ENCODE results near the gene CTXND1. TPM values are rescaled to one million over a fixed set of nuclear protein-coding genes. Genes with fewer than 3 reads are reported as not detected.

CTXND1 gene
- polyA plus RNA-seq, 2 of the 4 experiments (the other 2 are of a cell fraction): not detected

GRCh38 chr15:80270472-80270871 is 18.5 kb upstream of the CTXND1 start (continued):
- TF ChIP-seq USF2 (IDR thresholded peaks at IDR 0.05) (no peak), RNF2 (IDR thresholded peaks at IDR 0.05; ENCODE audit: borderline replicate concordance, low read depth) (no peak), CHD4 (IDR thresholded peaks at IDR 0.05; ENCODE audit: borderline replicate concordance) (no peak), CBX8 (IDR thresholded peaks at IDR 0.05) (no peak), BCL3 (IDR thresholded peaks at IDR 0.05) (no peak), KDM1A (IDR thresholded peaks at IDR 0.05; ENCODE audit: low read depth) (no peak), EHF (CRISPR knock-in tag; IDR thresholded peaks at IDR 0.05) (no peak), HOXB5 (CRISPR knock-in tag; IDR thresholded peaks at IDR 0.05) (no peak), ZC3H11A (IDR thresholded peaks at IDR 0.05) (no peak), ESRRA (IDR thresholded peaks at IDR 0.05; ENCODE audit: borderline replicate concordance, low read length) (no peak), CEBPB (IDR thresholded peaks at IDR 0.05) (no peak)

- H3K9me3 ChIP-seq: no peaks in the 10 kb centered on the region
- TF ChIP-seq CBX8 (IDR thresholded peaks at IDR 0.05) (no peak), ZSCAN20 (CRISPR knock-in tag; IDR thresholded peaks at IDR 0.05) (no peak), SREBF2 (IDR thresholded peaks at IDR 0.05) (no peak), CBX2 (IDR thresholded peaks at IDR 0.05; ENCODE audit: borderline replicate concordance, low read depth) (no peak), HDAC2 (IDR thresholded peaks at IDR 0.05) (no peak)
- H3K4me3 ChIP-seq: no peak overlapping the region
- WGBS (ENCODE audit: missing lambda C conversion rate): 3% methylated on average over 7 of the region's 7 CpGs
- no peak overlapping the region for H3K4me2 ChIP-seq
- DNase-seq (ENCODE audit: low read depth in 1 of 2, low spot score in 1 of 2): no peak
- no peak for FAIRE-seq
- ChIA-PET POLR2A (no interaction called here), CTCF (no interaction called here)
- H3K27ac ChIP-seq: no peak overlapping the region
- H3K4me1 ChIP-seq: no peaks in the 10 kb centered on the region
- ATAC-seq: no peak
Observed at GRCh38 chr15:80268101-80268500, 16.1 kb upstream of the CTXND1 start.

GRCh38 chr15:80267658-80268057 is 15.6 kb upstream of the CTXND1 start:
- H3K4me3 ChIP-seq: no peak overlapping the region
- H3K4me1 ChIP-seq: no peaks in the 10 kb centered on the region
- CTCF ChIA-PET: no interaction called here
- TF ChIP-seq JUNB (IDR thresholded peaks at IDR 0.05) (no peak), JUN (IDR thresholded peaks at IDR 0.05) (no peak), BHLHE40 (IDR thresholded peaks at IDR 0.05; ENCODE audit: low read depth, low read length) (no peak), CTCF (IDR thresholded peaks at IDR 0.05) (no peak), CBX2 (IDR thresholded peaks at IDR 0.05; ENCODE audit: borderline replicate concordance, low read depth) (no peak), CBX8 (IDR thresholded peaks at IDR 0.05) (no peak), MAX (IDR thresholded peaks at IDR 0.05) (no peak), KDM5A (IDR thresholded peaks at IDR 0.05) (no peak), ZFP36 (IDR thresholded peaks at IDR 0.05; ENCODE audit: borderline replicate concordance, partially characterized antibody) (no peak), NFE2L2 (conservative IDR thresholded peaks at IDR 0.05; ENCODE audit: low read length) (no peak), BCL3 (IDR thresholded peaks at IDR 0.05) (no peak), EHF (CRISPR knock-in tag; IDR thresholded peaks at IDR 0.05) (no peak), FOSL2 (IDR thresholded peaks at IDR 0.05) (no peak), FOSL2 (CRISPR knock-in tag; IDR thresholded peaks at IDR 0.05) (no peak), MAFK (IDR thresholded peaks at IDR 0.05; ENCODE audit: partially characterized antibody) (no peak), HEYL (CRISPR knock-in tag; IDR thresholded peaks at IDR 0.05) (no peak), RARB (CRISPR knock-in tag; IDR thresholded peaks at IDR 0.05) (no peak), SREBF2 (IDR thresholded peaks at IDR 0.05) (no peak), CEBPB (IDR thresholded peaks at IDR 0.05) (no peak), NPAS2 (CRISPR knock-in tag; IDR thresholded peaks at IDR 0.05; ENCODE audit: borderline replicate concordance) (no peak), HOXB13 (CRISPR knock-in tag; IDR thresholded peaks at IDR 0.05; ENCODE audit: low read depth) (no peak)
- no peaks in the 10 kb centered on the region for H3K9me3 ChIP-seq
- FAIRE-seq (no peak), DNase-seq (ENCODE audit: low read depth in 1 of 2, low spot score in 1 of 2) (no peak), ATAC-seq (no peak)
- POLR2A ChIA-PET: no interaction called here
- no peak overlapping the region for H3K27ac ChIP-seq
- no peak overlapping the region for H3K4me2 ChIP-seq
- 7% methylated on average over 3 of the region's 3 CpGs for WGBS (ENCODE audit: missing lambda C conversion rate)
